ENCODE data around the gene NKPD1. TPM values are rescaled to one million over a fixed set of nuclear protein-coding genes. Genes with fewer than 3 reads are reported as not detected.

The NKPD1 gene
- total RNA-seq, 3 donors from 2014 or later, result 0.16 to 1.3 (median 1.0) TPM

GRCh38 chr19:45118106-45118505 is 42.7 kb downstream of the NKPD1 start:
- H3K27me3 ChIP-seq, result no peaks in the 10 kb centered on the region
- H3K36me3 ChIP-seq, result no peaks in the 10 kb centered on the region
- peaks cover 4 to 19% of the 10 kb centered on the region in 2 donors for H3K4me1 ChIP-seq
- peak overlapping the region; percentile 61 to 67 for H3K27ac ChIP-seq
- H3K9me3 ChIP-seq, result no peaks in the 10 kb centered on the region
- no peak overlapping the region for H3K4me3 ChIP-seq
- intact Hi-C loops (cut with DNase I; ENCODE audit: low total_unique reads), result loop anchor here (10.0 kb wide), 1 partner anchor 53 kb away; no protein-coding TSS in a partner anchor
- no peak for DNase-seq (ENCODE audit: low spot score in 2 of 2)
- no peak for TF ChIP-seq POLR2A (IDR thresholded peaks at IDR 0.05)
- no peak for TF ChIP-seq CTCF (IDR thresholded peaks at IDR 0.05)
- no peak for TF ChIP-seq POLR2AphosphoS5 (IDR thresholded peaks at IDR 0.05)

GRCh38 chr19:45117671-45118070 is 43.1 kb downstream of the NKPD1 start:
- H3K27me3 ChIP-seq, result no peaks in the 10 kb centered on the region
- intact Hi-C loops (cut with DNase I; ENCODE audit: low total_unique reads), result loop anchor here (10.0 kb wide), 1 partner anchor 53 kb away; no protein-coding TSS in a partner anchor
- no peaks in the 10 kb centered on the region for H3K9me3 ChIP-seq
- H3K4me3 ChIP-seq, result peak overlapping the region in 1 of 3 donors; percentile 24
- peak in 1 of 2 donors; percentile 77 for DNase-seq (ENCODE audit: low spot score in 2 of 2)
- H3K27ac ChIP-seq, result peak overlapping the region; percentile 61 to 67
- H3K4me1 ChIP-seq, result peaks cover 4 to 15% of the 10 kb centered on the region in 2 donors
- H3K36me3 ChIP-seq, result no peaks in the 10 kb centered on the region
- TF ChIP-seq POLR2AphosphoS5 (IDR thresholded peaks at IDR 0.05) (no peak), CTCF (IDR thresholded peaks at IDR 0.05) (no peak), POLR2A (IDR thresholded peaks at IDR 0.05) (no peak)

- H3K27ac ChIP-seq, result peak overlapping the region; percentile 61 to 67
- intact Hi-C loops (cut with DNase I; ENCODE audit: low total_unique reads), result loop anchor here (10.0 kb wide), 1 partner anchor 52 kb away; no protein-coding TSS in a partner anchor
- H3K9me3 ChIP-seq, result no peaks in the 10 kb centered on the region
- TF ChIP-seq POLR2AphosphoS5 (IDR thresholded peaks at IDR 0.05), result no peak
- TF ChIP-seq POLR2A (IDR thresholded peaks at IDR 0.05), result no peak
- no peak for TF ChIP-seq CTCF (IDR thresholded peaks at IDR 0.05)
- peak overlapping the region in 1 of 3 donors; percentile 24 for H3K4me3 ChIP-seq
- DNase-seq (ENCODE audit: low spot score in 2 of 2), result no peak
- H3K4me1 ChIP-seq, result peaks cover 4 to 15% of the 10 kb centered on the region in 2 donors
- H3K36me3 ChIP-seq, result no peaks in the 10 kb centered on the region
- no peaks in the 10 kb centered on the region for H3K27me3 ChIP-seq
Measured at GRCh38 chr19:45117167-45117594, 43.6 kb downstream of the NKPD1 start.

GRCh38 chr19:45115809-45116615 is 44.8 kb downstream of the NKPD1 start:
- Histone ChIP-seq H3K4me3 (no peak overlapping the region), H3K27ac (peak overlapping the region in 1 of 2 donors; percentile 71), H3K36me3 (no peaks in the 10 kb centered on the region), H3K4me1 (peaks cover 4 to 15% of the 10 kb centered on the region in 2 donors), H3K27me3 (no peaks in the 10 kb centered on the region), H3K9me3 (no peaks in the 10 kb centered on the region)
- intact Hi-C loops (cut with DNase I; ENCODE audit: low total_unique reads), result loop anchor here (10.0 kb wide), 1 partner anchor 51 kb away; no protein-coding TSS in a partner anchor
- TF ChIP-seq CTCF (IDR thresholded peaks at IDR 0.05), result no peak
- no peak for TF ChIP-seq POLR2A (IDR thresholded peaks at IDR 0.05)
- TF ChIP-seq POLR2AphosphoS5 (IDR thresholded peaks at IDR 0.05), result no peak
- no peak for DNase-seq (ENCODE audit: low spot score in 2 of 2)

GRCh38 chr19:45114116-45114515 is 46.7 kb downstream of the NKPD1 start:
- Histone ChIP-seq H3K9me3 (no peaks in the 10 kb centered on the region), H3K27me3 (no peaks in the 10 kb centered on the region), H3K4me3 (no peak overlapping the region), H3K4me1 (peaks cover 4 to 15% of the 10 kb centered on the region in 2 donors), H3K36me3 (no peaks in the 10 kb centered on the region), H3K27ac (peak overlapping the region in 1 of 2 donors; percentile 67)
- TF ChIP-seq CTCF (IDR thresholded peaks at IDR 0.05) (no peak), POLR2AphosphoS5 (IDR thresholded peaks at IDR 0.05) (no peak), POLR2A (IDR thresholded peaks at IDR 0.05) (no peak)
- intact Hi-C loops (cut with DNase I; ENCODE audit: low total_unique reads), result loop anchor here (10.0 kb wide), 1 partner anchor 49 kb away; no protein-coding TSS in a partner anchor
- DNase-seq (ENCODE audit: low spot score in 2 of 2), result no peak

All from breast epithelium (tissue), 4 donors.